Medulla oblongata (tissue), 1 donor: Measurements from ENCODE around the gene SHOX.

ENCODE experiments used
- DNase-seq: peaks from one replicate; pipeline ENCODE4 v3.0.0-alpha.2; 2015; ENCODE audit errors: extremely low spot score

Gene SHOX

GRCh38 chrX:666762-667720 lies 36.5 kb downstream of the SHOX start:
- no peak for DNase-seq

- no peak for DNase-seq
Measured at GRCh38 chrX:670645-671044, 40.1 kb downstream of the SHOX start.

GRCh38 chrX:672931-673330 lies 42.3 kb downstream of the SHOX start:
- no peak for DNase-seq

DNA sequence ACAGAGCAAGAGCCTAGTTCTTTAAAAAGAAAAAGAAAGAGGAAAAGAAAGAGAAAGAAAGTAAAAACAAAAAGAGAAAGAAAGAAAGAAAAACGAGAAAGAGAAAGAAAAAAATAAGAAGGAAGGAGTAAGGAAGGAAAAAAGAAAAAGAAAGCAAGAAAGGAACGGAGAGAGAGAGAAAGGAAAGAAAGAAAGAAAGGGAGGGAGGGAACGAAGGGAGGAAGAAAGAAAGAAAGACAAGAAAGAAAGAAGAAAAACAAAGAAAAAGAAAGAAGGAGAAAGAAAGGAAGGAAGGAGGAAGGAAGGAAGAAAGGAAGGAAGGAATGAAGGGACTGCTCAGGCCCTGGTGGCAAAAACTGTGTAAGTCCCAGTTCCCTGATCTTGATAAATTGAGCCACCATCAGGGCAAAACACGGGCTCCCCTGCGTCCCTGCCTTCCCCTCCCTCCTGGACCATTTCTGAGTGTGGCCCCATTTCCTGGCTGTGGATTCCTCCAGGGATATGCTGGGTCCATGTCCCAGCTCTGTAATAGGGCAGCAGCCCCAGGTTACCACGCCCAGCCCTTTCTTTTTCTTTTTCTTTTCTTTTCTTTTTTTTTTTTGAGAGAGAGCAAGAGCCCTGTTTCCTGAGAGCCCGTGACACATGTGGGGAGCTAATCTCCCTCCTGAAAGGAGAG lies 44.8 kb downstream of the SHOX start:
- DNase-seq, result no peak

GRCh38 chrX:675955-676295 lies 45.3 kb downstream of the SHOX start:
- DNase-seq, result no peak

DNA sequence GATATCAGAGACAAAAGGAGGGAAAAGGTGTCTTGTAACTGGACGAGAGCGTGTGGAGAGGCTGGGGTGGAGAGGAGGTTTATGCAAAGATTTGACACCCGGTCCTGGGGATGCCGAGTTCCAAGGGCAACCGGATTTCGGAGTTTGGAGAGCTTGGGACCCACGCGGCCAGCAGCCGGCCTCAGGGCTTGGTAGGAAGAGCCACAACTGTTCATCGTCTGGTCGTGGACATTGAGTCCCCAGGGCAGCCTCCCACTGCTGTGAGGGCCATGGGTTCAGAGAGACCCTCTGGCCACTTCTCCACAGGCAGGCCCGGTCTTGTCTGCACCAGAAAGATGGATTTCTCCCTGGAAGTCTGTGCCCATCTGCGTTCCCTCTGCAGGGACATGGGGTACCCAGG lies 46.8 kb downstream of the SHOX start:
- DNase-seq, result no peak

DNA sequence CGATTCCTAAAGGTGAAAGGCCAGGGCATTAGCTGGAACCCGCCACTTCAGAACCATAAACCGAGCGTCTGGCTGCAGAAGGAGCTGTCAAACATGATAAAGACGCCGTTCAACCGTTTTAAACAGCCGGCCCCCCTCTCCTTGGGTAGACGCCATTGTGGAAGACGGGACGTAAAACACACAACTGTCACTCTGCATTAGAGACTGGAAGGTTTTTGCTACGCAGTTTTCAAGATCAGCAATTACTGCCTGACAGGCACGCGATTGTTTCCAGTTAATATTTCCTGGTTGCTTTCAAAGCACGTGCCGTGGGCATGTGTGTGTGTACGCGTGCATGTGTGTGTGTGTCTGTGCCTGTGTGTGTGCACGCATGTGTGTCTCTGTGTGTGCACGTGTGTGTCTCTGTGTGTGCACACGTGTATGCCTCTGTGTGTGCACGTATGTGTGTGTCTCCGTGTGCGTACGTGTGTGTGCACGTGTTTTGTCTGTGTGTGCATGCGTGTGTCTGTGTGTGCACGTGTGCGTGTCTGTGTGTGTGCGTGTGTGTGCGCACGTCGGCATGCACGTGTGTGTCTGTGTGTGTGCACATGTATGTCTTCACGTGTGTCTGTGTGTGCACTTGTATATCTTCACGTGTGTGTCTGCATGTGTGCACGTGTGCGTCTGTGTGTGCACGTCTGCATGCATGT lies 48.8 kb downstream of the SHOX start:
- no peak for DNase-seq

DNA sequence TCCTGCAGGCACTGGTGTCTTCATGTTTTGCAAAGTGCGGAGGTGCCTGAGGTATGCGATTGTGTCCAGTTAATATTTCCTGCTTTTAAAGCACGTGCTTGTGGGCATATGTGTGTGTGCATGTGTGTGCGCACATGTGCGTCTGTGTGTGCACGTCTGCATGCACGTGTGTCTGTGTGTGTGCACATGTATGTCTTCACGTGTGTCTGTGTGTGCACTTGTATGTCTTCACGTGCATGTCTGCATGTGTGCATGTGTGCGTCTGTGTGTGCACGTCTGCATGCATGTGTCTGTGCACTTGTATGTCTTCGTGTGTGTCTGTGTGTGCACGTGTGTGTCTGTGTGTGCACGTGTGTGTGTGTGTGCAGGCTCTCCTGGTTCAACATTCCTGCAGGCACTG lies 49.5 kb downstream of the SHOX start:
- no peak for DNase-seq

DNA sequence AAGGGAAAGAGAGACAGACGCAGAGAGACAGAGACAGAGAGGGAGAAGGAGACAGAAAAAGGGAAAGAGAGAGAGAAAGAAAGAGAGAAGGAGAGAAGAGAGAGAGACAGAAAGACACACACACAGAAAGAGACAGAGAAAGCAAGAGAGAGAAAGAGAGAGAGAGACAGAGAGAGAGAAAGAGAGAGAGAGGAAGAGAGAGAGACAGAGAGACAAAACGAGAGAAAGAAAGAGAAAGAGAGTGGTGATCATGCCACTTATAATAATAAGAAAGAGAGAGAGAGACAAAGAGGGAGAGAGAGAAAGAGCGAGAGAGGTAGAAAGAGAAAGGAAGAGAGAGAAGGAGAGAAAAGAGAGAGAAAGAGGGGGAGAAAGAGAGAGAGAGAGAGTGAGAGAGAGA lies 51.4 kb downstream of the SHOX start:
- DNase-seq, result no peak

- DNase-seq, result no peak
Measured at GRCh38 chrX:682892-683291, 52.3 kb downstream of the SHOX start.

- no peak for DNase-seq
Measured at GRCh38 chrX:683576-683975, 53.0 kb downstream of the SHOX start.

DNA sequence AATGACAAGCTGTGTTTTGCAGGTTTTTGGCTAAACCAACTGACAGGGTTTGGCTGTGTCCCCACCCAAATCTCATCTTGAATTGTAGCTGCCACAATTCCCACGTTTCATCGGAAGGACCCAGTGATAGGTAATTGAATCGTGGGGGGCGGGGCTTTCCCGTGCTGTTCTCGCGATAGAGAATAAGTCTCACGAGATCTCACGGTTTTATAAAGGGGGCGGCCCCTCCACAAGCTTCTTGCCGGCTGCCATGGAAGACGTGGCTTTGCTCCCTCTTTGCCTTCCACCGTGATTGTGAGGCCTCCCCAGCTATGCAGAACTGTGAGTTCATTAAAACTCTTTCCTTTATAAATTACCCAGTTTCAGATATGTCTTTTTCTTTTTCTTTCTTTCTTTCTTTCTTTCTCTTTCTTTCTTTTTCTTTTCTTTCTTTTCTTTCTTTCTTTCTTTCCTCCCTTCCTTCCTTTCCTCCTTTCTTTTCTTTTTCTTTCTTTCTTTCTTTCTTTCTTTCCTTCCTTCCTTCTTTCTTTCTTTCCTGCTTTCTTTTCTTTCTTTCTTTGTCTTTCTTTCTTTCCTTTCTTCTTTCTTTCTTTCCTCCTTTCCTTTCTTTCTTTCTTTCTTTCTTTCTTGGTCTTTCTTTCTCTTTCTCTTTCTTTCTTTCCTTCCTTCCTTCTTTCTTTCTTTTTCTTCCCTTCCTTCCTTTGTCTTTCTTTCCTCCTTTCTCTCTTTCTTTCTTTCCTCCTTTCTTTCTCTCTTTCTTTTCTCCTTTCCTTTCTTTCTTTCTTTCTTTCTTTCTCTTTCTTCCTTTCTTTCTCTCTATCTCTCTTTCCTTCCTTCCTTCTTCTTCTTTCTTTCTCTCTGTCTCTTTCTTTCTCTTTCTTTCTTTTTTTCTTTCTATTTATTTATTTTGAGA lies 54.8 kb downstream of the SHOX start:
- DNase-seq, result no peak

- no peak for DNase-seq
Measured at GRCh38 chrX:689983-690382, 59.4 kb downstream of the SHOX start.

- no peak for DNase-seq
Measured at GRCh38 chrX:694800-695199, 64.2 kb downstream of the SHOX start.

GRCh38 chrX:698206-698605 lies 67.6 kb downstream of the SHOX start:
- no peak for DNase-seq

DNA sequence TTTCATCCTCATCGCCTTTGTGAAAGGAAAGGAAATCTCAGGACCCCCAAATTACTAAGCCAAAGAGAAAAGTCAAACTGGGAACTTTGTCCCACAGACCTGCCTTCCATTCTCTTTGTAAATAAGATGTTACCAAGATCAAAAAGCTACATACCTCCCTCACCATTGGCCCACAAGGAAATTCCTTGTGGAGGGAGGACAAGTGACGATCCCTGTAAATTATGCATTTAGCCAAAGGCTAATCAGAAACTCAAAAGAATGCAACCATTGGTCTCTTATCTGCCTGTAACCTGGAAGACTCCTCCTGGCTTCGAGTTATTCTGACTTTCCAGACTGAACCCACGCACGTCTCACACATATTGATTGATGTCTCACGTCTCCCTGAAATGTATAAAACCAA lies 70.3 kb downstream of the SHOX start:
- no peak for DNase-seq

- no peak for DNase-seq
Measured at GRCh38 chrX:701673-702072, 71.1 kb downstream of the SHOX start.

GRCh38 chrX:703466-703865 lies 72.9 kb downstream of the SHOX start:
- DNase-seq, result no peak

- no peak for DNase-seq
Measured at GRCh38 chrX:703866-704265, 73.3 kb downstream of the SHOX start.
